Metanephros (tissue), 2 donors: ENCODE measurements around the gene CAPZB. TPM values are rescaled to one million over a fixed set of nuclear protein-coding genes. Genes with fewer than 3 reads are reported as not detected.

Experiments used
- small RNA-seq: library from RNA; depleted of rRNA; stranded (forward); fragments of <200 nt; gene quantifications from one replicate; pipeline ENCODE3, GENCODE V24; 2014; ENCODE audit warnings: low replicate concordance
- total RNA-seq: library from RNA; depleted of rRNA; stranded (reverse); fragments of >200 nt; gene quantifications from one replicate; pipeline ENCODE4 v1.2.3, GENCODE V29; 2014

CAPZB gene
- 70.3 TPM for total RNA-seq

GRCh38 chr1:19485362-19486187, at the start of gene CAPZB:
TSS of gene CAPZB (minus strand) at chr1:19485539. CDS start at chr1:19485438, 101 bp downstream.

DNA sequence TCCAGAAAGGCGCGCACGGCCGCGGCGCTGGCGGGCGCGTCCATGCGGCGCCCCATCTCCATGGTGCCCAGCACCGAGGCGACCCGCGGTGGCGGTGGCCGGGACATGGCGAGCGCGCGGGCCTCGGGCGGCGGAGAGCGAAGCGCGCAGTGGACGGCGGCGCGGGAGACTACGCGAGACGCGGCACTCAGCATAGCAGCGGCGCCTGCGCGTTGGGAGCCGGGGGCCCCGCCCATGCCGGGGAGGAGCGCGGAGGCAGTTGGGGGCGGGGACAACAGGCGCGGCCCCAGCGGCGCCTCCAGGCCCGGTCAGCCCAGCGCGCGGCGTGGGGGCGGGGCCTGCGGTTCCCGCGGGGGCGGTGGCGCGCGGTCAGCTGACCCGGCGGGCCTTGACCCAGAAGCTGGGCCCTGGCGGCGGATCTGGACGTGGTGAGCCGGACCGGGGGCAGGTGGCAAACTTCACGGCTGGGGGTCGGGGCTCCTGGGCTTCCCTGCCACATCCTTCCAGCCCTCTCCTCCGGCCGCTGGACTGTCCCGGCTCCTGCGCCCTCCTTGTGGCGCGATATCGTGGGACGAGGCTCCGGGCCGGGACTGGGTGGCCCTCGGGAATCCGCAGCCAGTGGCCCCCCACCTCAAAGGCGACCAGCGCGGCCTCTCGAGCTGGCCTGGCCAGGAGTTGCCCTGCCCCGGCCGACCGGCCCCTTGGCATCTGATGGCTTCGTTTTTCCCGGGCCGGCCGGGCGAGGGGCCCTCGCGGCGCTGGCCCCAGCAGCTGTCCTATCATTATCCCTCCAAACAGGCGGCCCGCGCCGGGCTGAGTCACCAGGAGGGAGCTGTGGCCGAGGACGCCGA, 173.2 kb downstream of the CAPZB start, which contains the start of the genes AKR7A2 and SLC66A1:
Gene AKR7A2, minus strand, starts transcription at position 214 of the 851 bp plus-strand sequence. Its CDS starts 20 bp downstream, at position 194.
Gene SLC66A1, plus strand, starts transcription at position 396 of the 851 bp plus-strand sequence. CDS start 5,352 bp downstream, outside the sequence.

Small RNAs within 50 kb of the gene (small RNA-seq; reads per million reads assigned to genes)
- not detected for gene RN7SL277P
- not detected for gene RNU4-28P
- not detected for gene RNU6-1099P

Other genes with a start within 250 kb of the CAPZB start
- 50.4 TPM for gene EMC1, start 234.0 kb downstream of the CAPZB start, total RNA-seq
- 18.2 TPM for gene MRTO4, start 233.7 kb downstream of the CAPZB start, total RNA-seq
- gene AKR7A3, start 196.8 kb downstream of the CAPZB start, total RNA-seq = 1.4 TPM
- 94.2 TPM for gene AKR7A2, start 173.4 kb downstream of the CAPZB start, total RNA-seq
- gene SLC66A1, start 173.2 kb downstream of the CAPZB start, total RNA-seq = 15.1 TPM
- 22.0 TPM for gene NBL1, start 158.8 kb upstream of the CAPZB start, total RNA-seq
- gene HTR6, start 179.3 kb upstream of the CAPZB start, total RNA-seq = 0.47 TPM